Activated B cell treated with CpG ODN at 0.5 μM for 24 hours (primary cell): ENCODE data around the gene FAM81A. TPM values are rescaled to one million over a fixed set of nuclear protein-coding genes. Genes with fewer than 3 reads are reported as not detected.

Experiments used
- ATAC-seq: fragments of 200-7000 bp; cut with Tn5 transposase; one replicate; pipeline ENCODE4 v1.10.0; 2021; ENCODE audit warnings: low read depth, mild to moderate bottlenecking, moderate library complexity
- CTCF ChIA-PET: fragments of 350-600 bp; sonication (Branson Sonifier 250); formaldehyde crosslinking; loops from one replicate; lab custom pipeline; 2021; ENCODE audit warnings: antibody characterized with exemption; lab: Charles Lee
- POLR2A ChIA-PET: fragments of 350-600 bp; sonication (Branson Sonifier 250); formaldehyde crosslinking; loops from one replicate; lab custom pipeline; 2021; ENCODE audit warnings: antibody characterized with exemption; lab: Charles Lee
- DNase-seq: peaks from one replicate; pipeline ENCODE4 v3.0.0; 2022
- H3K27ac Mint-ChIP-seq: one replicate; pipeline ENCODE4 v1.8.0; 2020; ENCODE audit warnings: mixed read lengths
- H3K27me3 Mint-ChIP-seq: one replicate; pipeline ENCODE4 v1.8.0; 2021; ENCODE audit warnings: mixed read lengths
- H3K36me3 Mint-ChIP-seq: one replicate; pipeline ENCODE4 v1.8.0; 2021; ENCODE audit warnings: low read depth, mixed read lengths
- H3K4me1 Mint-ChIP-seq: one replicate; pipeline ENCODE4 v1.8.0; 2021; ENCODE audit warnings: mixed read lengths
- H3K4me3 Mint-ChIP-seq: one replicate; pipeline ENCODE4 v1.8.0; 2020; ENCODE audit warnings: mild to moderate bottlenecking, mixed read lengths
- H3K9me3 Mint-ChIP-seq: one replicate; pipeline ENCODE4 v1.8.0; 2020; ENCODE audit warnings: mixed read lengths
- CTCF ChIP-seq: fragments of 200-600 bp; IDR thresholded peaks from one replicate; pipeline ENCODE4 v1.8.0; 2022; ENCODE audit warnings: antibody characterized with exemption, mild to moderate bottlenecking
- intact Hi-C: fragments of 100-400 bp; cut with micrococcal nuclease; formaldehyde crosslinking; loops from one replicate; pipeline ENCODE4 v1.15.1; 2024
- total RNA-seq: library from RNA; stranded (reverse); gene quantifications from 2 replicates; pipeline ENCODE4 v1.2.3, GENCODE V29; 2022

The FAM81A gene
- total RNA-seq, 1 donor from 2014 or later: 6.2 TPM

GRCh38 chr15:59444081-59444835, 6.3 kb downstream of the FAM81A start:
- no peaks in the 10 kb centered on the region for H3K27me3 Mint-ChIP-seq
- DNase-seq (no peak), ATAC-seq (no peak)
- ChIA-PET POLR2A (no interaction called here), CTCF (interaction anchor here (0.6 kb wide), 1 partner anchor 156 kb away, joined by 3 read pairs; no protein-coding TSS in a partner anchor)
- no peaks in the 10 kb centered on the region for H3K36me3 Mint-ChIP-seq
- H3K4me1 Mint-ChIP-seq: peaks cover 40% of the 10 kb centered on the region
- no peak for TF ChIP-seq CTCF
- intact Hi-C loops: no loop called here
- no peaks in the 10 kb centered on the region for H3K9me3 Mint-ChIP-seq
- H3K4me3 Mint-ChIP-seq: no peak overlapping the region
- no peak overlapping the region for H3K27ac Mint-ChIP-seq

GRCh38 chr15:59444980-59445545, 7.1 kb downstream of the FAM81A start:
- H3K27ac Mint-ChIP-seq: no peak overlapping the region
- ChIA-PET CTCF (no interaction called here), POLR2A (no interaction called here)
- ATAC-seq (no peak), DNase-seq (no peak)
- no peak overlapping the region for H3K4me3 Mint-ChIP-seq
- no peaks in the 10 kb centered on the region for H3K36me3 Mint-ChIP-seq
- no peaks in the 10 kb centered on the region for H3K27me3 Mint-ChIP-seq
- no peak for TF ChIP-seq CTCF
- peaks cover 40% of the 10 kb centered on the region for H3K4me1 Mint-ChIP-seq
- no peaks in the 10 kb centered on the region for H3K9me3 Mint-ChIP-seq
- intact Hi-C loops: no loop called here

- TF ChIP-seq CTCF: no peak
- ChIA-PET CTCF (no interaction called here), POLR2A (no interaction called here)
- H3K4me3 Mint-ChIP-seq: no peak overlapping the region
- intact Hi-C loops: no loop called here
- peaks cover 33% of the 10 kb centered on the region for H3K4me1 Mint-ChIP-seq
- H3K27ac Mint-ChIP-seq: no peak overlapping the region
- no peaks in the 10 kb centered on the region for H3K36me3 Mint-ChIP-seq
- no peaks in the 10 kb centered on the region for H3K27me3 Mint-ChIP-seq
- H3K9me3 Mint-ChIP-seq: no peaks in the 10 kb centered on the region
- ATAC-seq (no peak), DNase-seq (no peak)
Measured at GRCh38 chr15:59446232-59446957, 8.4 kb downstream of the FAM81A start.

- no peak for ATAC-seq
- TF ChIP-seq CTCF: no peak
- POLR2A ChIA-PET: no interaction called here
- H3K4me3 Mint-ChIP-seq: no peak overlapping the region
- H3K36me3 Mint-ChIP-seq: no peaks in the 10 kb centered on the region
- H3K27me3 Mint-ChIP-seq: no peaks in the 10 kb centered on the region
- intact Hi-C loops: no loop called here
- peaks cover 28% of the 10 kb centered on the region for H3K4me1 Mint-ChIP-seq
- no peaks in the 10 kb centered on the region for H3K9me3 Mint-ChIP-seq
- no peak for DNase-seq
- H3K27ac Mint-ChIP-seq: no peak overlapping the region
- CTCF ChIA-PET: interaction anchor here (0.6 kb wide), 1 partner anchor 194 kb away, joined by 3 read pairs; no protein-coding TSS in a partner anchor
Measured at GRCh38 chr15:59447367-59447766, 9.4 kb downstream of the FAM81A start.

- Mint-ChIP-seq H3K27ac (no peak overlapping the region), H3K36me3 (no peaks in the 10 kb centered on the region), H3K9me3 (no peaks in the 10 kb centered on the region), H3K4me1 (peaks cover 16% of the 10 kb centered on the region), H3K4me3 (no peak overlapping the region), H3K27me3 (no peaks in the 10 kb centered on the region)
- no peak for ATAC-seq
- TF ChIP-seq CTCF: no peak
- DNase-seq: no peak
- intact Hi-C loops: no loop called here
- ChIA-PET POLR2A (interaction anchor here (0.6 to 0.7 kb wide), 3 partner anchors 37 to 209 kb away, joined by 3 read pairs; partner anchors contain the start of gene GTF2A2), CTCF (no interaction called here)
Measured at GRCh38 chr15:59448871-59449270, 10.9 kb downstream of the FAM81A start.
